Endothelial cell of umbilical vein (primary cell): ENCODE data around the gene C7. TPM values are rescaled to one million over a fixed set of nuclear protein-coding genes. Genes with fewer than 3 reads are reported as not detected.

Source experiments
- BruUV-seq: library from RNA; stranded (reverse); fragments of 400-500 nt; replicated peaks from 2 replicates; lab custom pipeline; 2021; lab: Mats Ljungman, UMichigan
- CTCF ChIA-PET: fragments of 300-600, 350-600 bp; sonication (Branson Sonifier 250); formaldehyde crosslinking; loops from one replicate; lab custom pipeline; 2021; ENCODE audit warnings: antibody characterized with exemption, inconsistent platforms; lab: Charles Lee
- POLR2A ChIA-PET: fragments of 300-600, 350-600 bp; sonication (Branson Sonifier 250); formaldehyde crosslinking; loops from one replicate; lab custom pipeline; 2021; ENCODE audit warnings: antibody characterized with exemption, inconsistent platforms; lab: Charles Lee
- DNase-seq: peaks from one replicate; pipeline ENCODE4 v3.0.0-alpha.2; 2011; ENCODE audit warnings: low read depth, low spot score
- FAIRE-seq: peaks from 2 replicates; lab custom pipeline; 2011; peaks lifted over from hg19 to GRCh38; lab: Jason Lieb, UNC
- H2AFZ ChIP-seq: 2 replicates; pipeline ENCODE4 v1.6.0; 2012; ENCODE audit warnings: low read depth, low read length, control low read depth, inconsistent platforms
- H3K27ac ChIP-seq: 2 replicates; pipeline ENCODE4 v1.5.1; 2011; ENCODE audit warnings: low read depth, mild to moderate bottlenecking, control low read depth, low read length, moderate library complexity; ENCODE audit not compliant: insufficient read depth
- H3K27me3 ChIP-seq, 2 experiments: 2 replicates each; pipeline versions ENCODE4 v1.6.0 to v1.6.1; 2011; ENCODE audit warnings: low read length in 2 of 2, mixed read lengths in 1 of 2; ENCODE audit not compliant: control insufficient read depth in 2 of 2, insufficient read depth in 2 of 2
- H3K36me3 ChIP-seq, 2 experiments: 2 replicates in 1 of 2; 3 replicates in 1 of 2; pipeline ENCODE4 v1.5.1; 2011; ENCODE audit warnings: low read length in 2 of 2, mild to moderate bottlenecking in 1 of 2, moderate library complexity in 1 of 2; ENCODE audit not compliant: control insufficient read depth in 2 of 2, insufficient read depth in 2 of 2; ENCODE audit errors: extremely low read depth in 1 of 2
- H3K4me1 ChIP-seq: 3 replicates; pipeline ENCODE4 v1.5.1; 2011; ENCODE audit warnings: mild to moderate bottlenecking, low read length; ENCODE audit not compliant: control insufficient read depth, insufficient read depth; ENCODE audit errors: extremely low read depth
- H3K4me2 ChIP-seq: 2 replicates; pipeline ENCODE4 v1.6.1; 2011; ENCODE audit warnings: low read length, control low read depth, mixed read lengths; ENCODE audit not compliant: insufficient read depth
- H3K4me3 ChIP-seq, 3 experiments: fragments of 200-600 bp in 1 of 3; sonication (generic), shearing (Covaris generic) in 1 of 3; replicated peaks in 1 of 3; 2 replicates each; pipeline ENCODE4 v1.5.1; 2011 to 2016; ENCODE audit warnings: control low read depth in 3 of 3, low read length in 3 of 3, mild to moderate bottlenecking in 2 of 3, inconsistent platforms in 1 of 3, low read depth in 1 of 3, moderate library complexity in 1 of 3; ENCODE audit not compliant: insufficient read depth in 1 of 3
- H3K79me2 ChIP-seq: 2 replicates; pipeline ENCODE4 v1.6.0; 2012; ENCODE audit warnings: low read length, inconsistent platforms; ENCODE audit not compliant: control insufficient read depth, insufficient read depth
- H3K9ac ChIP-seq: replicated peaks from 2 replicates; pipeline ENCODE3; 2011; ENCODE audit warnings: low read length, control low read depth; ENCODE audit not compliant: insufficient read depth; ENCODE audit errors: extremely low read depth
- H3K9me1 ChIP-seq: replicated peaks from 3 replicates; pipeline ENCODE4 v1.6.0; 2011; ENCODE audit warnings: mild to moderate bottlenecking, low read length; ENCODE audit not compliant: control insufficient read depth, insufficient read depth; ENCODE audit errors: extremely low read depth
- H3K9me3 ChIP-seq: replicated peaks from 2 replicates; pipeline ENCODE4 v1.5.1; 2012; ENCODE audit warnings: low read length, inconsistent platforms; ENCODE audit not compliant: control insufficient read depth, insufficient read depth
- H4K20me1 ChIP-seq: replicated peaks from 2 replicates; pipeline ENCODE3; 2011; ENCODE audit warnings: mild to moderate bottlenecking, low read length; ENCODE audit not compliant: control insufficient read depth, insufficient read depth; ENCODE audit errors: extremely low read depth
- CTCF ChIP-seq, 2 donors: IDR thresholded peaks; 1 replicate in 1 of 2; 2 replicates in 1 of 2; pipeline ENCODE4 v1.5.1; 2011; ENCODE audit warnings: low read length in 2 of 2, mild to moderate bottlenecking in 2 of 2, moderate library complexity in 2 of 2, control low read depth in 1 of 2, inconsistent platforms in 1 of 2, low read depth in 1 of 2; ENCODE audit not compliant: insufficient read depth in 1 of 2; ENCODE audit errors: extremely low read depth in 1 of 2
- EZH2 ChIP-seq: IDR thresholded peaks from 2 replicates; pipeline ENCODE4 v1.6.1; 2012; ENCODE audit warnings: borderline replicate concordance, low read depth, mild to moderate bottlenecking, moderate library complexity, low read length, inconsistent platforms; ENCODE audit not compliant: severe bottlenecking
- FOS ChIP-seq: IDR thresholded peaks from 2 replicates; pipeline ENCODE4 v1.6.1; 2011; ENCODE audit warnings: mild to moderate bottlenecking, low read length, moderate library complexity, borderline replicate concordance; ENCODE audit not compliant: insufficient read depth
- GATA2 ChIP-seq: IDR thresholded peaks from 2 replicates; pipeline ENCODE4 v1.7.0; 2011; ENCODE audit warnings: low read depth, mild to moderate bottlenecking, moderate library complexity, mixed read lengths, low read length; ENCODE audit not compliant: insufficient read length, insufficient read depth
- JUN ChIP-seq: IDR thresholded peaks from 2 replicates; pipeline ENCODE4 v1.6.1; 2011; ENCODE audit warnings: borderline replicate concordance, low read depth; ENCODE audit not compliant: insufficient read length, insufficient read depth
- MAX ChIP-seq: IDR thresholded peaks from 2 replicates; pipeline ENCODE4 v1.6.1; 2011; ENCODE audit not compliant: insufficient read depth, insufficient read length
- MYC ChIP-seq: IDR thresholded peaks from one replicate; pipeline ENCODE4 v1.6.1; 2011; ENCODE audit warnings: mild to moderate bottlenecking, low read depth, low read length
- POLR2A ChIP-seq: IDR thresholded peaks from 2 replicates; pipeline ENCODE4 v1.6.1; 2012; ENCODE audit warnings: low read depth, mild to moderate bottlenecking, control low read depth, low read length
- POLR2AphosphoS5 ChIP-seq: IDR thresholded peaks from 2 replicates; pipeline ENCODE4 v1.6.1; 2012; ENCODE audit warnings: low read depth, mild to moderate bottlenecking, control low read depth, low read length, moderate library complexity; ENCODE audit not compliant: insufficient read depth
- dilution Hi-C: fragments of 300-500 bp; cut with MboI; formaldehyde crosslinking; loops from one replicate; pipeline ENCODE4 v1.15.0; 2019; ENCODE audit warnings: low sequenced_read_pairs; ENCODE audit not compliant: extremely low pct_ligation_motif_present
- intact Hi-C: fragments of 100-400 bp; cut with micrococcal nuclease; formaldehyde crosslinking; loops from one replicate; pipeline ENCODE4 v1.10.0; 2022
- polyA plus RNA-seq, 4 experiments: library from polyadenylated mRNA; depleted of rRNA in 3 of 4; stranded (reverse) in 3 of 4; unstranded in 1 of 4; fragments of >200 nt; gene quantifications; 2 replicates each; pipeline versions ENCODE4 v1.2.1 to v1.2.3, GENCODE V29; 2011 to 2012; ENCODE audit warnings: missing spikeins in 1 of 4
- total RNA-seq: library from RNA; stranded (reverse); gene quantifications from 2 replicates; pipeline ENCODE4 v1.2.3, GENCODE V29; 2021

The C7 gene
- total and polyA plus RNA-seq, 2 donors (not counting 3 experiments of a cell fraction or from before 2014, with no cell fraction given): 0.08 to 0.29 TPM

- Histone ChIP-seq H3K27me3 (no peaks in the 10 kb centered on the region), H3K9ac (no peak overlapping the region), H3K36me3 (no peaks in the 10 kb centered on the region), H3K4me1 (no peaks in the 10 kb centered on the region), H3K79me2 (no peaks in the 10 kb centered on the region), H3K9me1 (no peaks in the 10 kb centered on the region), H3K4me2 (no peak overlapping the region), H3K4me3 (no peak overlapping the region), H3K9me3 (no peaks in the 10 kb centered on the region), H4K20me1 (no peaks in the 10 kb centered on the region), H2AFZ (no peak overlapping the region), H3K27ac (no peak overlapping the region)
- intact Hi-C loops: no loop called here
- POLR2A ChIA-PET: no interaction called here
- CTCF ChIA-PET: interaction anchor here (1.2 kb wide), 1 partner anchor 14 kb away, joined by 4 read pairs; no protein-coding TSS in a partner anchor
- no peak for TF ChIP-seq JUN
- TF ChIP-seq MAX: no peak
- no peak for TF ChIP-seq MYC
- no peak for TF ChIP-seq POLR2A
- TF ChIP-seq POLR2AphosphoS5: no peak
- no peak for TF ChIP-seq GATA2
- no peak for TF ChIP-seq CTCF (IDR thresholded peaks at IDR 0.05; ENCODE audit: extremely low read depth in 1 of 2, insufficient read depth in 1 of 2, low read depth in 1 of 2, low read length in 2 of 2)
- no peak for TF ChIP-seq EZH2
- TF ChIP-seq FOS: no peak
- no peak for FAIRE-seq
- dilution Hi-C loops: no loop called here
- no peak for DNase-seq
- BruUV-seq: no TSS peak
These were observed 42.5 kb upstream of the C7 start for GRCh38 chr5:40866844-40867243.
